GM21737 (cell line): ENCODE results near the gene SYT17.
A peak's percentile ranks its signal among the peaks of the same experiment; 100 is the strongest.

Experiments used
- ATAC-seq: cut with Tn5 transposase; IDR thresholded peaks from one replicate; pipeline ENCODE4 v1.9.1; 2021; ENCODE audit warnings: mild to moderate bottlenecking, moderate library complexity; ENCODE audit not compliant: unreplicated experiment

The SYT17 gene

GRCh38 chr16:19210280-19210924, 42.4 kb downstream of the SYT17 start:
- peak; percentile 72 for ATAC-seq

- peak; percentile 28 for ATAC-seq
Measured at GRCh38 chr16:19210968-19211367, 42.9 kb downstream of the SYT17 start.

- ATAC-seq = no peak
Measured at GRCh38 chr16:19212059-19212458, 44.0 kb downstream of the SYT17 start.

GRCh38 chr16:19213885-19214284, 45.8 kb downstream of the SYT17 start:
- no peak for ATAC-seq

GRCh38 chr16:19215705-19216104, 47.7 kb downstream of the SYT17 start:
- no peak for ATAC-seq

- no peak for ATAC-seq
Measured at GRCh38 chr16:19218581-19218980, 50.5 kb downstream of the SYT17 start.

GRCh38 chr16:19219836-19220235, 51.8 kb downstream of the SYT17 start:
- ATAC-seq = no peak

- ATAC-seq = no peak
Measured at GRCh38 chr16:19223235-19224170, 55.5 kb downstream of the SYT17 start.

GRCh38 chr16:19225651-19226050, 57.6 kb downstream of the SYT17 start:
- no peak for ATAC-seq

- no peak for ATAC-seq
Measured at GRCh38 chr16:19227643-19228042, 59.6 kb downstream of the SYT17 start.

GRCh38 chr16:19228052-19228451, 60.0 kb downstream of the SYT17 start:
- ATAC-seq = no peak

GRCh38 chr16:19228575-19228974, 60.5 kb downstream of the SYT17 start:
- ATAC-seq = no peak

GRCh38 chr16:19230575-19230974, 62.5 kb downstream of the SYT17 start:
- no peak for ATAC-seq

GRCh38 chr16:19231881-19232280, 63.8 kb downstream of the SYT17 start:
- ATAC-seq = no peak

- ATAC-seq = no peak
Measured at GRCh38 chr16:19232988-19233387, 64.9 kb downstream of the SYT17 start.

GRCh38 chr16:19235478-19235877, 67.4 kb downstream of the SYT17 start:
- no peak for ATAC-seq

GRCh38 chr16:19235886-19236285, 67.8 kb downstream of the SYT17 start:
- ATAC-seq = no peak

GRCh38 chr16:19236561-19237209, 68.6 kb downstream of the SYT17 start:
- ATAC-seq = no peak

- no peak for ATAC-seq
Measured at GRCh38 chr16:19238406-19238805, 70.4 kb downstream of the SYT17 start.

- ATAC-seq = no peak
Measured at GRCh38 chr16:19239511-19240155, 71.6 kb downstream of the SYT17 start.

- no peak for ATAC-seq
Measured at GRCh38 chr16:19240494-19240893, 72.5 kb downstream of the SYT17 start.
